OCI-LY3 (cell line): Measurements from ENCODE around the gene CLIC6.

Experiments
- CTCF ChIP-seq: fragments of 200-600, 300-600 bp; sonication (generic); IDR thresholded peaks from 2 replicates; pipeline ENCODE4 v1.5.1; 2014; ENCODE audit warnings: antibody characterized with exemption, low read length, low read depth
- EZH2phosphoT487 ChIP-seq: fragments of 200-600 bp; shearing (Covaris generic); IDR thresholded peaks from 2 replicates; pipeline ENCODE4 v1.6.1; 2018; ENCODE audit warnings: antibody characterized with exemption, mixed run types, low read depth

- TF ChIP-seq CTCF, result no peak
- TF ChIP-seq EZH2phosphoT487, result no peak
These were observed 15.5 kb downstream of the CLIC6 start for GRCh38 chr21:34684174-34684876.
